IMR-90 (cell line): ENCODE data around the gene ARSJ.

ENCODE experiments used
- CTCF ChIP-seq: conservative IDR thresholded peaks from 2 replicates; pipeline ENCODE4 v1.5.1; 2012; ENCODE audit warnings: mild to moderate bottlenecking, low read depth, low read length, improper control_type of control experiment
- ELK1 ChIP-seq: fragments of 150-350 bp; IDR thresholded peaks from 2 replicates; pipeline ENCODE4 v1.6.1; 2016; ENCODE audit warnings: low read depth, mild to moderate bottlenecking, low read length, moderate library complexity, borderline replicate concordance
- FOS ChIP-seq: fragments of 150-350 bp; IDR thresholded peaks from 2 replicates; pipeline ENCODE4 v1.6.1; 2016; ENCODE audit warnings: low read depth, low read length
- MAZ ChIP-seq: IDR thresholded peaks from 2 replicates; pipeline ENCODE4 v1.6.1; 2012; ENCODE audit warnings: low read depth, mild to moderate bottlenecking, low read length, improper control_type of control experiment, moderate library complexity, borderline replicate concordance
- MXI1 ChIP-seq: IDR thresholded peaks from 2 replicates; pipeline ENCODE4 v1.6.1; 2012; ENCODE audit warnings: low read depth, mild to moderate bottlenecking, low read length, moderate library complexity, borderline replicate concordance
- POLR2A ChIP-seq: IDR thresholded peaks from 2 replicates; pipeline ENCODE4 v1.6.1; 2012; ENCODE audit warnings: mild to moderate bottlenecking, low read depth, low read length
- SMC3 ChIP-seq: fragments of 150-350 bp; IDR thresholded peaks from 2 replicates; pipeline ENCODE4 v1.6.1; 2016; ENCODE audit warnings: low read depth, mild to moderate bottlenecking, antibody characterized with exemption, low read length, moderate library complexity
- USF2 ChIP-seq: fragments of 150-350 bp; IDR thresholded peaks from 2 replicates; pipeline ENCODE4 v1.6.1; 2017; ENCODE audit warnings: mild to moderate bottlenecking, antibody characterized with exemption, low read length, low read depth

- TF ChIP-seq CTCF = no peak
- no peak for TF ChIP-seq ELK1
- no peak for TF ChIP-seq SMC3
- no peak for TF ChIP-seq POLR2A
- no peak for TF ChIP-seq FOS
- TF ChIP-seq USF2 = no peak
- no peak for TF ChIP-seq MXI1
- TF ChIP-seq MAZ = no peak
These were observed 45.8 kb upstream of the ARSJ start for GRCh38 chr4:114025176-114025777.
